ENCODE measurements around the gene TMEM140.
"Not testable (repeated sequence)": the region's sequence is repeated elsewhere in the genome, so short reads cannot be mapped to it uniquely, and the experiment has no call there.

The TMEM140 gene

DNA sequence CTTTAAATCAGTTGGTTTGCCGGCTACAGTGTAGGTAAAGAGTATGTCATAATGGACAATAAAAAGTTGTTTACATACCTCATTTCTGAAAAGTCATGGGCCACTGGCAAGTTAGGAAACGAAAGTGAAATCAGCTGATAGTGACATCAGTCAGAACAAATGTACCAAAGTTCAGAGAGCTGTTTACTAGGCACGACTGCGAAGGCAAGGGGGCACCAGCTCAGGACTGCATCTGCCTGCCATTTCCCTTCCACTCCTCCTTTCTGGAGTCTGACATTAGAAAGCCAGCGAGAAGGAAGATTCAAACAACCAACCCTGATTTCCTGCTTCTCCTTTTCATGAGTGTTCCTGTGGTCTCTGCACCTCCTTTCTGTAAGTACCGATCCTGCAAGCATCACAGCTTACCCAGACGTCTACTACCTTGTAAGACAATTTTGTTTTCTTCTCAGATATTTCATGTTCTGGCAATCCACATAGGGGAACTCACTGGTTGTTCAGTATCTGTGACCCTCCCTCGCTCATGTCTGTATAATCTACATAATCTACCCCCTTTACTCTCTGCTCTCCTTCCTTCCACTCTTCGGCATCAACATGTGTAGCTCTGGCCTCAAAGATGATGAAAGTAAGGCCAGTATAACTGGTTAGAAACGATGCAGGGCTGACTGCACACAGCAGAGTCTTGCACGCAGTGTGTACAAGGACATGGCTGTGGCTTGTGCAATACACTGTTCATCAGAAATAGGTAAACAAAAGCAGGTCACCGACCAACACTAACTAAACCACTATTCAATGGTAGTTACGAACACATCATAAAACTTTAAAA, at the start of gene TMEM140:
TMEM140 (plus strand) TSS at position 174 of the 823 bp plus-strand sequence. CDS start 16,370 bp downstream, outside the sequence.
- peak; percentile 37 for DNase-seq (ENCODE audit: low read depth)

GRCh38 chr7:135098391-135098790, 49.5 kb upstream of the TMEM140 start:
- no peak for DNase-seq (ENCODE audit: low read depth)

DNA sequence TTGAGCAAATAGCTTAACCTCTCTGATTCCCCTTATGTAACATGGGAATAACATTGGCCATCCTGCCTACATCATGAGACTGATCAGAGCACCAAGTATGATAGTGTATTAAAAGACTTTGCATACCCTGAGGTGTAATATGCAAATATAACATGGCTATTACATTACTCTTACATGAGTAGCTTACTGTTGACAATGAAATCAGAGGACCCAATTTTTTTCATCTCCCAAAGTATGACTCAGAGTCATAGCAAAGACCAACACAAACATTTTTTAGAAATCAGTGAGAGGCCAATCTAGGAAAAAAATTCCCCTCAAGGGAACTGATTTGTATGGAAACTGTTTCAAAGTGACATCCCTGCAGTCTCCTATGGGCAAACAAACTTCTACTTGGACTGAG, 47.0 kb upstream of the TMEM140 start:
- no peak for DNase-seq (ENCODE audit: low read depth)

DNA sequence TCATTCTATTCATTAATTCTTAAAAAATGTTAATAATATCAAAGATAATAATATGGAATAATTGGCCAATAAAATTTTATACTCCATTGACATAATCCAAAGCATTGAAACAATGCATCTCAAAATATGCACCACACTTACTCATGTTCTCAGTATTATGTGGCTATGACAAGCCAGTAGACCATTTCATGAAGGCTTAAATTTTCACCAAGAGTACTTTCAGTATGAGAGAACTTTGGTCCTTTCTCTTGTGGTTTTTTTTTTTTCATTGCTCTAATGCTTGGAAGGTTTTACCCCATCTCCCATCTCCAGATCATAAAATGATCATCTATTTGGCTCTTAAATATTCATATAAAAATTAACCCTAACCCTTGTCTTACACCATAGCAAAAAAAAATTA, 45.5 kb upstream of the TMEM140 start:
- no peak for DNase-seq (ENCODE audit: low read depth)

DNA sequence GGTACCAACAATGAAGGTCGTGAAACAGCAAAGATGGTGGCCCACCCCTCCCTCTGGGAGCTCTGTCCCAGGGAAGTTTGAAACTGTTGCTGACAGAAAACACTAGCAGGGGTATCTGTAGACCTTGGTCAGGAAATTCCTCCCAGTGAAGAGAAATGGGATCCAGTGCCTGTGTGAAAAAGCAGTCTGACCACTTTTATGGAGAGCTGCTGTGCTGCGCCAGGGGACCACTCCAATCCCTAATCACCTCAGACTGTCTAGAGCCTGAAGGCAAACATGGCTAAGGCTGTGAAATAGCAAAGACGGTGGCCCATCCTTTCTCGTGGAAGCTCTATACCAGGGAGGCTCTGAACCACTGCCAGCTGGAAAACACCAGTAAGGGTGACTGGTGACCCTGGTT, 38.3 kb upstream of the TMEM140 start:
- DNase-seq (ENCODE audit: low read depth), result no peak

DNA sequence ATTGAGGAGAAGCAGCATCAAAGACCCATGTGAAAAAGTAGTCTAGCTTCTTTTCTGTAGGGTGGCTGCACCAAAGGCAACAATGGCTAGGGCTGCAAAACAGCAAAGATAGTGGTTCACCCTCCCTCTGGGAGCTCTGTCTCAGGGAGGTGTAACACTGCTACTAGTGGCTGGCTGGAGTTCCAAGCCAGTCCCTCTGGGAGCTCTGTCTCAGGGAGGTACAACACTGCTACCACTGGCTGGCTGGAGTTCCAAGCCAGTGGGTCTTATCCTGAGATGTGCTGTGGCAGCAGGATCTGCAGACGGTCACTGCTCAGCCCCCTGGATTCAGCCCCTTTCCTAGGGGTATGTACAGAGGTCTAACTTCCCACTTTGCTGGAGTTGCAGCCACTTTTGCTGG, 37.9 kb upstream of the TMEM140 start:
- no peak for DNase-seq (ENCODE audit: low read depth)

GRCh38 chr7:135111379-135111778, 36.5 kb upstream of the TMEM140 start:
- DNase-seq (ENCODE audit: low read depth), result no peak

GRCh38 chr7:135114622-135115021, 33.2 kb upstream of the TMEM140 start:
- DNase-seq (ENCODE audit: low read depth), result no peak

DNA sequence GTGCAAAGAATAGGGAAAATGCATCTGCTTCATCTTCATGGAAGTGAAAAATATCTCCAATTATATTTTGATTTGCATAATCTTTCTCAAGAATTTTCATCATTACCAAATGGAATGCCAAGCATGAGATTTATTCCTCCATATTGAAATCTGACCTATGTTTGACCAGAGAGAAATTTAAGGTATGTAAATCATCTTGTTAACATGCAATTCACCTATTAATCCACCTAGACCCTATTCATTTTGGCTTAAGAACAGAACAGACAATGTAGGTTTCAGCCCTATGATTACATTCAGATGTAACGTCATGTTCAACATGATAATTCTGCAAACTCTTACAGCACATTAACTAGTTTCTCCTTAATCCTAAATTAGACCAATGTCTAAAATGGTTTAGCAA, 30.8 kb upstream of the TMEM140 start:
- no peak for DNase-seq (ENCODE audit: low read depth)

GRCh38 chr7:135121868-135122267, 26.0 kb upstream of the TMEM140 start:
- no peak for DNase-seq (ENCODE audit: low read depth)

DNA sequence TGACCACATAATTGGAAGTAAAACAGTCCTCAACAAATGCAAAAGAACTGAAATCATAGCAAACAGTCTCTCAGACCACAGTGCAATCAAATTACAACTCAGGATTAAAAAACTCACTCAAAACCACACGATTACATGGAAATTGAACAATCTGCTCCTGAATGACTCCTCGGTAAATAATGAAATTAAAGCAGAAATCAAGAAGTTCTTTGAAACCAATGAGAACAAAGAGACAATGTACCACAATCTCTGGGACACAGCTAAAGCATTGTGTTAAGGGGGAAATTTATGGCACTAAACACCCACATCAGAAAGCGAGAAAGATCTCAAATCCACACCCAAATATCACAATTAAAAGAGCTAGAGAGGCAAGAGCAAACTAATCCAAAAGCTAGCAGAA, 23.2 kb upstream of the TMEM140 start:
- not testable (repeated sequence) for DNase-seq (ENCODE audit: low read depth)

DNA sequence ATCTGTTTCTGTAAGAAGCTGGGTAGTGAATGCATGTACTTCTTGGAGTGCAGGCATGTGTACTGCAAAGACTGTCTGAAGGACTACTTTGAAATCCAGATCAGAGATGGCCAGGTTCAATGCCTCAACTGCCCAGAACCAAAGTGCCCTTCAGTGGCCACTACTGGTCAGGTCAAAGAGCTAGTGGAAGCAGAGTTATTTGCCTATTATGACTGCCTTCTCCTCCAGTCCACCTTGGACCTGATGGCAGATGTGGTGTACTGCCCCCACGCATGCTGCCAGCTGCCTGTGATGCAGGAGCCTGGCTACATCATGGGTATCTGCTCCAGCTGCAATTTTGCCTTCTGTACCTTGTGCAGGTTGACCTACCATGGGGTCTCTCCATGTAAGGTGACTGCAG, 18.9 kb upstream of the TMEM140 start:
- DNase-seq (ENCODE audit: low read depth), result no peak

DNA sequence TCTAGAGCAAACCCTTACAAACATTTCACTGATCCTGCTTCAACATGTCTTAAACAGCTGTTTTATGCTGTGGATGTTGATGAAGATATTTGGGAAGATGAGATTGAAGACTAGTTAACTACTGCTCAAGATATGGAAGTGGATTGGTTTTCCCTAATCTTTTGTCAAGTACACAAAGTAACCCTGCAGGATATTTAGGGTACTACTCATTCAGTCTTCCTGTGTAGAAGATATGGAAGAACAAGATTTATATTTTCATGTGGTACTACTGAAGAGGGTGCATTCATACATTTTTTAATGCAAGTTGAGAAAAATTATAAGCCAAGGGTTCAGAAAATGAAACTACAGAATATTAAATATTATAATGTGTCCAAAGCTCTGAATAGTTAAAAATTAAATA, 18.3 kb upstream of the TMEM140 start:
- no peak for DNase-seq (ENCODE audit: low read depth)

DNA sequence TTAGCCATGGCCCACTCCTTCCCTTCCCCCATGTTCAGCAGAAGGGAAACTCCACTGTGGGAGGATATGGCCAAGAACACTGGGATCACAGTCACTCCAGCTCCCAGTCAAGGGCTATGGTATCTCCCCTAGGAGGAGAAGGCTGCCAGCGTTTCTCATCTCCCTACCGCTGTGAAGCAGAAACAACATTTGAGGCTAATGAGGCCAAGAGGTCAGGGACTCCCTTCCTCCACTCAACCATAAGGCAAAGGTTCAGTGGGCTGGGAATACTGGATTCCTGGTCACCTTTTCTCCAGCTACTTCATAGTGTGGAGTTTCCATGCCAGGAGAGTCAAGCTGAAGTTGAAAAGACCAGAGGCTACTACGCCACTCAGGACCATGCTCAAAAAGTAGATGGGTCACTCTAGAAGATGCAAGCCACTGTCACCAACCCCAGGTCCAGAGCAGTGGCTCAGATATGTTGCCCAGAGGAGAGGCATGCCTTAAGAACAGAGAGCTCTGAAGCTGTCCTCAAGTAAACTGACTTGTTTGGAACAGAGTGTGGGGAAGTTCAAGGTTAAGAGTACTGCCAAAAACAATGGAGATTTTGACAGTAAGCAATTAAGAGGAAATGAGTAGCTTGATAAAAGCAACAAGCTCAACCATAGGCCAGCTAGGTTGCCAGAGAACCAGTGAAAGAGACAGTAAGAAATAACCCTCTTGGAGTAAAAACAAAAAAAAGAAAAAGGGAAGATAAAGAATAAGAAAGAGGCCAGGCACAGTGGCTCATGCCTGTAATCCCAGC, 3.8 kb upstream of the TMEM140 start:
- DNase-seq (ENCODE audit: low read depth), result no peak

DNA sequence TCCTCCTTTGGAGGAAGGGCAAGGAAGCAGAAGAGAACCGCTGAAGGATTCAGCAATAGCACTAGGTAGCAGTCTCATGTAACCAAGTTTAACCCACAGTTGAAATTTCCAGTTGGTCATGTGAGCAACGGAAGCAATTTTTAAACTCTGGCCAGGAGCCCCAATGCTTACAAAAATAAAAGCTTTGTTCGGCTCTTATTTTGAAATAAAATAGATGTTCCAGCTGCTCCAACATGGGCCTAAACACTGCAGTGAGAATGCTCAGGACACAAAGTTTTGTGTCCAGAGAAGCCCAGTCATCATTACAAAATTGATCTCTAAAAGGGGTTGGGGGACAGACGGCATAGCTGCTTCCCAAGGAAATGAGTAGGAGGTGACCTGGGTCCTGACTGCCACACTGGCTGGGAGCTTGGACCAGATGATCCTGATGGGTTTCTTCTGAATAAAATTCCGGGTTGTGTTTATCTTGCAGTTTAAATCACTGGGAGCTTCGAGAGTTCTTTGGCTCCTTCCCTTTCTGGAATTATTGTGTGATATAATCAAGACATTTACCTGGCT, 452 bp upstream of the TMEM140 start:
- DNase-seq (ENCODE audit: low read depth), result no peak

DNA sequence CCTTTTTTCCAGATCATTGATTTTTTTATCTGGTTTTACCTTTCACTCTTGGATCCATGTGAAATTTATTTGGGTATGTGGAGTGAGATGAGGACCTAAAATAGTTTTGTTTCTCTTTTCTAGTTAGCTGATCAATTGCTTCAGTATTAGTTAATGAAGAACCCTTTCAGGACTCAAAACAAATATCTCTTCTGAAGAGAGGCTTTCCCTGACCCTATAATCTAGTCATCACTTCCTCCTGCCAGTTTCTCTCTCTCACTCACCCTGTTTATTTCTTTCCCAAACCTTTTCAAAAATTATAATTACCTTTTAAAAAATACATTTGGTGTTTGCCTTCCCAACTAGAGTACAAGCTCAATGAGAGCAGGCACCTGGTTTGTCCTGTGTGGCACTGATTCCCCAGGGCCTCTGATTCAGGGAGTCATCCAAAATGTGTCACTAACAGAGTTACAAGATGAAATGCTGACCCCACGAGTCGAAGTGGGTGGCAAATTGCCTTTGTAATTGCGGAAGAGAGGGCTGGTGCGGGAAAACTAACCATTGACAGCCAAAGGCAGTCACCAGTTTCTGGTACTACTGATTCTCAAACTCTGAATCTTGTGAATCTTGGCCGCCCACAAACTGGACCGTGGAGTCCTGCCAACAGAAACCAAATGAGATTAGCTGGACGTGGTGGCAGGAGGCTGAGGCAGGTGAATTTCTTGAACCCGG, 2.4 kb downstream of the TMEM140 start:
- no peak for DNase-seq (ENCODE audit: low read depth)

DNA sequence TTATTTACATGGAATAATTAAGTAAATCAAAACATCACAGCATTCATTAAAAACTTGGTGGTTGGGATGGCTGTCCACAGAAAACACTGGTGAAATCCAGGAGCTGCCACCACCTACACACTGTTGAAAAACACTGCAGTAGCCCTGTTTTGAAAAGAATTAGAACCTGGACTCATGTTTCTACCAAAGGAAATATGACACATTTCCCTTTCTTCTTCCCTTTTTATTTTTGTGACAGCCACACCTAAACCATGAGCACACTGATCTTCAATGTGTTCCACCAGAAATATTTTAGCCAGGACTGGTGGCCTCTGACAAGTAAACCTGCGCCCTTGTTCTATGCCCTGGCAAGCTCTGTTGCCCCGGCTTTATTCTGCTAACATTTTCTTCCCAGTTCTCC, 3.3 kb downstream of the TMEM140 start:
- no peak for DNase-seq (ENCODE audit: low read depth)

DNA sequence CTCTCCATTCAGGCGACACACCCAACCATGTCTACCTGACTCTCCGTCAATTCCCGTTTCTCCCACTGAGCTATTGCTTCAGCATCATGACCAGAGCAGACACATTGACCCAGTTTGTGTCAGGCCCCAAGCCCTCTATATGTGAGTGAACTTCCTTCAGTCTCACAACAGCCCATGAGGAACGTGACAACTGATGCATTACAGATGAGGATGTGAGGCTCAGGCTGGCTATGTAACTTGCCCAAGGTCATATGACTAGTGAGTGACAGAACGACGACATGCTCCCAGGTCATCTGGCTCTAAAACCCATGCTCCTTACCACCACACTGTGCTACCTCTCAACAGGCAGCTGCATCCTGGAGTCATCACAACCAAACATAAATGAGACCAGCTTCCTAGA, 3.7 kb downstream of the TMEM140 start:
- DNase-seq (ENCODE audit: low read depth), result no peak

- no peak for DNase-seq (ENCODE audit: low read depth)
Measured at GRCh38 chr7:135152442-135152841, 4.6 kb downstream of the TMEM140 start.

DNA sequence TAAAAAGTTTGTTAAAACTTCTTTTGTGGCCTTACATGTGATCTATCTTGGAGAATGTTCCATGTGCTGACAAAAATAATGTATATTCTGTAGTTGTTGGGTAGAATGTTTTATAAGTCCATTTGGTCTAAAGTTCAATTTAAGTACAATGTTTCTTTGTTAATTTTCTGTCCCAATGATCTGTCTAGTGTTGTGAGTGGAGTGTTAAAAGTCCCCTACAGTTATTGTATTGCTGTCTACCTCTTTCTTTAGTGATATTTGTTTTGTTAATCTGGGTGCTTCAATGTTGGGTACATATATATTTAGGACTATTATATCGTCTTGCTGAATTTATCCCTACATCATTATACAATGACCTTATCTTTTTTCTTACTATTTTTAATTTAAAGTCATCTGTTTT, 6.9 kb downstream of the TMEM140 start:
- no peak for DNase-seq (ENCODE audit: low read depth)

GRCh38 chr7:135156290-135156689, 8.4 kb downstream of the TMEM140 start:
- DNase-seq (ENCODE audit: low read depth), result no peak

DNA sequence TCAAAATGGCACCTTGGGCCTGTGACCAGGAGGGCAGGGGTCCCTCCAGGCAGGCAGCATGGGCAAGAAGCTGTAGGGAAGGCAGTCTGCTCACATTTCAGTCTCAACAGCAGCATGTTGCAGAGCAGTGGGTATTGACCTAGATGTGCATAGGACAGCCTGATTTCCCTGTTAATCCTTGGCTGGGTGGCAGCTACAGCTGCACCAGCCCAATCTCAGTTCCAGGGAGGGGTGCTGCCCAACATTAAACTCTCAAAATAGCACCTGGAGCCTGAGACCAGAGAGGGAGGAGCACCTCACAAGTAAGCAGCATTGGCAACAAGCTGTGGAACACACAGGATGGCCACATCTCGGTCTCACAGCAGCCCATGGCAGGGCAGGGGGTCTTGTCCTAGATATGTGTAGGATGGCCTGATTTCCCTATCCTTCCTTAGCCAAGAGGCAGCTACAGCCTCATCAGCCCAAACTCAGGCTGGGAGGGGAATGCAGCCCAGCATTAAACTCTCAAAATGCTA, 10.3 kb downstream of the TMEM140 start:
- no peak for DNase-seq (ENCODE audit: low read depth)
